ENCODE results near the gene MSRB1. TPM values are rescaled to one million over a fixed set of nuclear protein-coding genes. Genes with fewer than 3 reads are reported as not detected.
"Not testable (repeated sequence)": the region's sequence is repeated elsewhere in the genome, so short reads cannot be mapped to it uniquely, and the experiment has no call there.

The MSRB1 gene
- total and polyA plus RNA-seq, 4 donors, result 32.2 to 169 (median 98.0) TPM

DNA sequence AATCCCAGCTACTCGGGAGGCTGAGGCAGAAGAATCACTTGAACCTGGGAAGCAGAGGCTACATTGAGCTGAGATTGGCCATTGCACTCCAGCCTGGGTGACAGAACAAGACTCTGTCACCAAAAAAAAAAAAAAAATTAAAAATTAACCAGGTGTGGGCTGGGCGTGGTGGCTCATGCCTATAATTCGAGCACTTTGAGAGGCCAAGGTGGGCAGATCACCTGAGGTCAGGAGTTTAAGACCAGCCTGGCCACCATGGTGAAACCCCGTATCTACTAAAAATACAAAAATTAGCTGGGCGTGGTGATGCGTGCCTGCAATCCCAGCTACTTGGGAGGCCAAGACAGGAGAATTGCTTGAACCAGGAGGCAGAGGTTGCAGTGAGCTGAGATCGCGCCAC, 3.2 kb downstream of the MSRB1 start:
- H3K4me3 ChIP-seq (ENCODE audit: low read depth in 1 of 3, low read length in 3 of 3); DNase-seq (ENCODE audit: low spot score); H3K9me3 ChIP-seq (ENCODE audit: control insufficient read depth in 4 of 4, low read length in 3 of 4); H3K9ac ChIP-seq (ENCODE audit: low read depth in 1 of 2, low read length in 2 of 2); H3K27me3 ChIP-seq (ENCODE audit: control insufficient read depth in 4 of 4, insufficient read depth in 4 of 4, low read length in 3 of 4): not testable (repeated sequence)
- TF ChIP-seq HNF4A (conservative IDR thresholded peaks at IDR 0.05) (peak in 1 of 2 donors; percentile 7), RXRA (IDR thresholded peaks at IDR 0.05) (peak in 1 of 2 donors; percentile 9)
- H3K4me1 ChIP-seq (ENCODE audit: control insufficient read depth in 4 of 4, insufficient read depth in 4 of 4, low read length in 3 of 4), result peaks cover 11 to 61% (median 43%) of the 10 kb centered on the region in 4 donors
- WGBS, result 59% methylated on average over 8 of the region's 8 CpGs
- peaks cover 4 to 26% (median 17%) of the 10 kb centered on the region in 4 donors for H3K36me3 ChIP-seq (ENCODE audit: control insufficient read depth in 4 of 4, insufficient read depth in 3 of 4, low read depth in 1 of 4, low read length in 3 of 4)
- peak overlapping the region in 1 of 2 donors; percentile 96 for H3K27ac ChIP-seq (ENCODE audit: low read depth in 1 of 2, low read length in 2 of 2)

DNA sequence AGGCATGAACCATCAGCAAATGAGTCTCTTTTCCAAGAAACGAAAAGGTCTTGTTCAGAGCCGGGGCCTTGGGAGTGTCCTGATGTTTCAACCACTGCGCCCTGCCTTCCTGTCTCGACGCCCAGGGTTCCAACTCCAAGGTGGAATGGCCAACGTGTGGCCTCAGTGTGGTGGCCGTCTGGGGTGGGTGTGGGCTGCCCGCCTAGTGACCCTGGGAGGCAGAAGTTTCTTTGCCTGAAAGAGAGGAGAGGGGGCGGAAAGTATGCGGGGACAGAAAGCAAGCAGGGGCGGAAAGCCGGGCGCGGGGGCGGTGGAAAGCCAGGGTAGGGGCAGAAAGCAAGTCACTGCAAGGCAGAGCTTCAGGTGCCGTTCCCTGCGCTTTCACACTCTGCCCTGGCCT, 4.1 kb downstream of the MSRB1 start:
- H3K27ac ChIP-seq (ENCODE audit: low read depth in 1 of 2, low read length in 2 of 2), result peak overlapping the region; percentile 51 to 62
- no peak for DNase-seq (ENCODE audit: low spot score)
- H3K36me3 ChIP-seq (ENCODE audit: control insufficient read depth in 4 of 4, insufficient read depth in 3 of 4, low read depth in 1 of 4, low read length in 3 of 4), result peaks cover 4 to 26% (median 17%) of the 10 kb centered on the region in 4 donors
- 87% methylated on average over 17 of the region's 17 CpGs for WGBS
- H3K27me3 ChIP-seq (ENCODE audit: control insufficient read depth in 4 of 4, insufficient read depth in 4 of 4, low read length in 3 of 4), result no peaks in the 10 kb centered on the region
- no peak overlapping the region for H3K4me3 ChIP-seq (ENCODE audit: low read depth in 1 of 3, low read length in 3 of 3)
- TF ChIP-seq, protein P1, sequence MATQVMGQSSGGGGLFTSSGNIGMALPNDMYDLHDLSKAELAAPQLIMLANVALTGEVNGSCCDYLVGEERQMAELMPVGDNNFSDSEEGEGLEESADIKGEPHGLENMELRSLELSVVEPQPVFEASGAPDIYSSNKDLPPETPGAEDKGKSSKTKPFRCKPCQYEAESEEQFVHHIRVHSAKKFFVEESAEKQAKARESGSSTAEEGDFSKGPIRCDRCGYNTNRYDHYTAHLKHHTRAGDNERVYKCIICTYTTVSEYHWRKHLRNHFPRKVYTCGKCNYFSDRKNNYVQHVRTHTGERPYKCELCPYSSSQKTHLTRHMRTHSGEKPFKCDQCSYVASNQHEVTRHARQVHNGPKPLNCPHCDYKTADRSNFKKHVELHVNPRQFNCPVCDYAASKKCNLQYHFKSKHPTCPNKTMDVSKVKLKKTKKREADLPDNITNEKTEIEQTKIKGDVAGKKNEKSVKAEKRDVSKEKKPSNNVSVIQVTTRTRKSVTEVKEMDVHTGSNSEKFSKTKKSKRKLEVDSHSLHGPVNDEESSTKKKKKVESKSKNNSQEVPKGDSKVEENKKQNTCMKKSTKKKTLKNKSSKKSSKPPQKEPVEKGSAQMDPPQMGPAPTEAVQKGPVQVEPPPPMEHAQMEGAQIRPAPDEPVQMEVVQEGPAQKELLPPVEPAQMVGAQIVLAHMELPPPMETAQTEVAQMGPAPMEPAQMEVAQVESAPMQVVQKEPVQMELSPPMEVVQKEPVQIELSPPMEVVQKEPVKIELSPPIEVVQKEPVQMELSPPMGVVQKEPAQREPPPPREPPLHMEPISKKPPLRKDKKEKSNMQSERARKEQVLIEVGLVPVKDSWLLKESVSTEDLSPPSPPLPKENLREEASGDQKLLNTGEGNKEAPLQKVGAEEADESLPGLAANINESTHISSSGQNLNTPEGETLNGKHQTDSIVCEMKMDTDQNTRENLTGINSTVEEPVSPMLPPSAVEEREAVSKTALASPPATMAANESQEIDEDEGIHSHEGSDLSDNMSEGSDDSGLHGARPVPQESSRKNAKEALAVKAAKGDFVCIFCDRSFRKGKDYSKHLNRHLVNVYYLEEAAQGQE (IDR thresholded peaks at IDR 0.05), result no peak
- TF ChIP-seq HNF4A (conservative IDR thresholded peaks at IDR 0.05) (no peak), RXRA (IDR thresholded peaks at IDR 0.05) (no peak), EGR1 (IDR thresholded peaks at IDR 0.05; ENCODE audit: low read depth in 2 of 2) (no peak), HNF4G (IDR thresholded peaks at IDR 0.05) (no peak), TAF1 (conservative IDR thresholded peaks at IDR 0.05) (no peak), RAD21 (IDR thresholded peaks at IDR 0.05) (no peak), YY1 (IDR thresholded peaks at IDR 0.05) (no peak), NR2F2 (IDR thresholded peaks at IDR 0.05) (no peak), GABPA (IDR thresholded peaks at IDR 0.05 in 1 of 2, conservative IDR thresholded peaks at IDR 0.05 in 1 of 2) (no peak), JUND (IDR thresholded peaks at IDR 0.05) (no peak), FOXA2 (IDR thresholded peaks at IDR 0.05) (no peak), FOXA1 (IDR thresholded peaks at IDR 0.05) (no peak), SP1 (IDR thresholded peaks at IDR 0.05) (no peak)
- TF ChIP-seq, protein P2, sequence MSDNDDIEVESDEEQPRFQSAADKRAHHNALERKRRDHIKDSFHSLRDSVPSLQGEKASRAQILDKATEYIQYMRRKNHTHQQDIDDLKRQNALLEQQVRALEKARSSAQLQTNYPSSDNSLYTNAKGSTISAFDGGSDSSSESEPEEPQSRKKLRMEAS (IDR thresholded peaks at IDR 0.05), result no peak
- TF ChIP-seq, protein P3, sequence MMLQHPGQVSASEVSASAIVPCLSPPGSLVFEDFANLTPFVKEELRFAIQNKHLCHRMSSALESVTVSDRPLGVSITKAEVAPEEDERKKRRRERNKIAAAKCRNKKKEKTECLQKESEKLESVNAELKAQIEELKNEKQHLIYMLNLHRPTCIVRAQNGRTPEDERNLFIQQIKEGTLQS (IDR thresholded peaks at IDR 0.05), result no peak
- TF ChIP-seq, protein P4, sequence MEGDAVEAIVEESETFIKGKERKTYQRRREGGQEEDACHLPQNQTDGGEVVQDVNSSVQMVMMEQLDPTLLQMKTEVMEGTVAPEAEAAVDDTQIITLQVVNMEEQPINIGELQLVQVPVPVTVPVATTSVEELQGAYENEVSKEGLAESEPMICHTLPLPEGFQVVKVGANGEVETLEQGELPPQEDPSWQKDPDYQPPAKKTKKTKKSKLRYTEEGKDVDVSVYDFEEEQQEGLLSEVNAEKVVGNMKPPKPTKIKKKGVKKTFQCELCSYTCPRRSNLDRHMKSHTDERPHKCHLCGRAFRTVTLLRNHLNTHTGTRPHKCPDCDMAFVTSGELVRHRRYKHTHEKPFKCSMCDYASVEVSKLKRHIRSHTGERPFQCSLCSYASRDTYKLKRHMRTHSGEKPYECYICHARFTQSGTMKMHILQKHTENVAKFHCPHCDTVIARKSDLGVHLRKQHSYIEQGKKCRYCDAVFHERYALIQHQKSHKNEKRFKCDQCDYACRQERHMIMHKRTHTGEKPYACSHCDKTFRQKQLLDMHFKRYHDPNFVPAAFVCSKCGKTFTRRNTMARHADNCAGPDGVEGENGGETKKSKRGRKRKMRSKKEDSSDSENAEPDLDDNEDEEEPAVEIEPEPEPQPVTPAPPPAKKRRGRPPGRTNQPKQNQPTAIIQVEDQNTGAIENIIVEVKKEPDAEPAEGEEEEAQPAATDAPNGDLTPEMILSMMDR (IDR thresholded peaks at IDR 0.05; ENCODE audit: low read depth, low read length, missing input control), result no peak
- TF ChIP-seq, protein P5, sequence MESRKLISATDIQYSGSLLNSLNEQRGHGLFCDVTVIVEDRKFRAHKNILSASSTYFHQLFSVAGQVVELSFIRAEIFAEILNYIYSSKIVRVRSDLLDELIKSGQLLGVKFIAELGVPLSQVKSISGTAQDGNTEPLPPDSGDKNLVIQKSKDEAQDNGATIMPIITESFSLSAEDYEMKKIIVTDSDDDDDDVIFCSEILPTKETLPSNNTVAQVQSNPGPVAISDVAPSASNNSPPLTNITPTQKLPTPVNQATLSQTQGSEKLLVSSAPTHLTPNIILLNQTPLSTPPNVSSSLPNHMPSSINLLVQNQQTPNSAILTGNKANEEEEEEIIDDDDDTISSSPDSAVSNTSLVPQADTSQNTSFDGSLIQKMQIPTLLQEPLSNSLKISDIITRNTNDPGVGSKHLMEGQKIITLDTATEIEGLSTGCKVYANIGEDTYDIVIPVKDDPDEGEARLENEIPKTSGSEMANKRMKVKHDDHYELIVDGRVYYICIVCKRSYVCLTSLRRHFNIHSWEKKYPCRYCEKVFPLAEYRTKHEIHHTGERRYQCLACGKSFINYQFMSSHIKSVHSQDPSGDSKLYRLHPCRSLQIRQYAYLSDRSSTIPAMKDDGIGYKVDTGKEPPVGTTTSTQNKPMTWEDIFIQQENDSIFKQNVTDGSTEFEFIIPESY (IDR thresholded peaks at IDR 0.05), result no peak
- H3K4me1 ChIP-seq (ENCODE audit: control insufficient read depth in 4 of 4, insufficient read depth in 4 of 4, low read length in 3 of 4), result peaks cover 11 to 59% (median 43%) of the 10 kb centered on the region in 4 donors
- H3K9me3 ChIP-seq (ENCODE audit: control insufficient read depth in 4 of 4, low read length in 3 of 4), result no peaks in the 10 kb centered on the region
- no peak overlapping the region for H3K9ac ChIP-seq (ENCODE audit: low read depth in 1 of 2, low read length in 2 of 2)
